GM19023 (cell line): ENCODE measurements around the gene ANKS6.

ENCODE experiments used
- ATAC-seq: cut with Tn5 transposase; IDR thresholded peaks from one replicate; pipeline ENCODE4 v1.9.1; 2021; ENCODE audit warnings: mild to moderate bottlenecking, moderate library complexity; ENCODE audit not compliant: unreplicated experiment

ANKS6 gene

GRCh38 chr9:98772364-98773155, 23.8 kb downstream of the ANKS6 start:
- ATAC-seq, result no peak

- ATAC-seq, result no peak
These were observed 25.0 kb downstream of the ANKS6 start for GRCh38 chr9:98771209-98771874.

GRCh38 chr9:98770717-98771116, 25.6 kb downstream of the ANKS6 start:
- ATAC-seq, result no peak

- no peak for ATAC-seq
These were observed 28.0 kb downstream of the ANKS6 start for GRCh38 chr9:98768344-98768743.

GRCh38 chr9:98767915-98768314, 28.4 kb downstream of the ANKS6 start:
- ATAC-seq, result no peak

- ATAC-seq, result no peak
These were observed 29.2 kb downstream of the ANKS6 start for GRCh38 chr9:98767196-98767595.

- no peak for ATAC-seq
These were observed 29.8 kb downstream of the ANKS6 start for GRCh38 chr9:98766586-98766985.

GRCh38 chr9:98765256-98765655, 31.1 kb downstream of the ANKS6 start:
- ATAC-seq, result no peak

- no peak for ATAC-seq
These were observed 32.2 kb downstream of the ANKS6 start for GRCh38 chr9:98763986-98764745.

- no peak for ATAC-seq
These were observed 36.1 kb downstream of the ANKS6 start for GRCh38 chr9:98760231-98760630.

GRCh38 chr9:98755006-98755618, 41.2 kb downstream of the ANKS6 start:
- no peak for ATAC-seq

- ATAC-seq, result no peak
These were observed 45.1 kb downstream of the ANKS6 start for GRCh38 chr9:98751210-98751609.

GRCh38 chr9:98750364-98751060, 45.8 kb downstream of the ANKS6 start:
- no peak for ATAC-seq

GRCh38 chr9:98747476-98747875, 48.9 kb downstream of the ANKS6 start:
- no peak for ATAC-seq

GRCh38 chr9:98745470-98745869, 50.9 kb downstream of the ANKS6 start:
- no peak for ATAC-seq

- ATAC-seq, result no peak
These were observed 52.3 kb downstream of the ANKS6 start for GRCh38 chr9:98743818-98744611.

GRCh38 chr9:98743329-98743728, 53.0 kb downstream of the ANKS6 start:
- ATAC-seq, result no peak

- ATAC-seq, result no peak
These were observed 53.8 kb downstream of the ANKS6 start for GRCh38 chr9:98742325-98743280.
